Keratinocyte (primary cell): ENCODE results near the gene SHROOM3. TPM values are rescaled to one million over a fixed set of nuclear protein-coding genes. Genes with fewer than 3 reads are reported as not detected.

Source experiments
- DNase-seq: peaks from one replicate; pipeline ENCODE4 v3.0.0-alpha.2; 2011; ENCODE audit warnings: low read depth, missing footprints, low spot score
- FAIRE-seq: peaks from 2 replicates; lab custom pipeline; 2011; peaks lifted over from hg19 to GRCh38; lab: Jason Lieb, UNC
- H2AFZ ChIP-seq: 2 replicates; pipeline ENCODE4 v1.6.0; 2012; ENCODE audit warnings: low read length, control low read depth, inconsistent platforms; ENCODE audit not compliant: control insufficient read depth
- H3K27ac ChIP-seq: 2 replicates; pipeline ENCODE4 v1.5.1; 2011; ENCODE audit warnings: low read length; ENCODE audit not compliant: control insufficient read depth, insufficient read depth
- H3K27me3 ChIP-seq: 3 replicates; pipeline ENCODE4 v1.6.0; 2011; ENCODE audit warnings: low read length; ENCODE audit not compliant: control insufficient read depth, insufficient read depth; ENCODE audit errors: extremely low read depth
- H3K36me3 ChIP-seq, 2 experiments: 2 replicates in 1 of 2; 3 replicates in 1 of 2; pipeline ENCODE4 v1.5.1; 2011; ENCODE audit warnings: low read length in 2 of 2, mild to moderate bottlenecking in 1 of 2; ENCODE audit not compliant: control insufficient read depth in 2 of 2, insufficient read depth in 2 of 2; ENCODE audit errors: extremely low read depth in 1 of 2
- H3K4me1 ChIP-seq: 3 replicates; pipeline ENCODE4 v1.5.1; 2011; ENCODE audit warnings: low read length; ENCODE audit not compliant: control insufficient read depth, insufficient read depth; ENCODE audit errors: extremely low read depth
- H3K4me2 ChIP-seq: 3 replicates; pipeline ENCODE4 v1.6.0; 2011; ENCODE audit warnings: low read depth, low read length; ENCODE audit not compliant: control insufficient read depth, insufficient read depth; ENCODE audit errors: extremely low read depth
- H3K4me3 ChIP-seq, 3 experiments: fragments of 200-600 bp in 1 of 3; sonication (generic) in 1 of 3; 2 replicates in 2 of 3; 3 replicates in 1 of 3; pipeline ENCODE4 v1.5.1; 2011 to 2016; ENCODE audit warnings: low read length in 3 of 3, mild to moderate bottlenecking in 3 of 3, control low read depth in 2 of 3, inconsistent platforms in 1 of 3, low read depth in 1 of 3, mixed read lengths in 1 of 3, mixed run types in 1 of 3, moderate library complexity in 1 of 3; ENCODE audit not compliant: control insufficient read depth in 2 of 3, insufficient read depth in 2 of 3; ENCODE audit errors: extremely low read depth in 1 of 3
- H3K79me2 ChIP-seq: 2 replicates; pipeline ENCODE4 v1.6.0; 2012; ENCODE audit warnings: low read length; ENCODE audit not compliant: control insufficient read depth, insufficient read depth
- H3K9ac ChIP-seq: 3 replicates; pipeline ENCODE4 v1.6.0; 2011; ENCODE audit warnings: low read length; ENCODE audit not compliant: control insufficient read depth, insufficient read depth; ENCODE audit errors: extremely low read depth
- H3K9me1 ChIP-seq: 3 replicates; pipeline ENCODE4 v1.6.0; 2011; ENCODE audit warnings: low read length; ENCODE audit not compliant: control insufficient read depth, insufficient read depth; ENCODE audit errors: extremely low read depth
- H3K9me3 ChIP-seq: 2 replicates; pipeline ENCODE4 v1.5.1; 2012; ENCODE audit warnings: low read depth, low read length; ENCODE audit not compliant: control insufficient read depth
- H4K20me1 ChIP-seq: 3 replicates; pipeline ENCODE4 v1.6.0; 2011; ENCODE audit warnings: low read length; ENCODE audit not compliant: control insufficient read depth, insufficient read depth; ENCODE audit errors: extremely low read depth
- CTCF ChIP-seq, 3 experiments: IDR thresholded peaks in 1 of 3; conservative IDR thresholded peaks in 1 of 3; optimal IDR thresholded peaks in 1 of 3; 2 replicates in 2 of 3; 3 replicates in 1 of 3; pipeline versions ENCODE3 to v1.5.1; 2011; ENCODE audit warnings: low read length in 3 of 3, mild to moderate bottlenecking in 3 of 3, moderate library complexity in 2 of 3, control low read depth in 1 of 3, inconsistent platforms in 1 of 3; ENCODE audit not compliant: insufficient read depth in 2 of 3; ENCODE audit errors: extremely low read depth in 1 of 3
- EZH2 ChIP-seq: IDR thresholded peaks from one replicate; pipeline ENCODE4 v1.6.1; 2012; ENCODE audit warnings: inconsistent platforms, mild to moderate bottlenecking, low read length, moderate library complexity
- dilution Hi-C: fragments of 300-500 bp; cut with MboI; formaldehyde crosslinking; loops from one replicate; pipeline ENCODE4 v1.7.0; 2020; ENCODE audit warnings: low sequenced_read_pairs; ENCODE audit not compliant: extremely low pct_ligation_motif_present
- polyA plus RNA-seq, 5 experiments: library from polyadenylated mRNA; depleted of rRNA in 3 of 5; stranded (reverse) in 3 of 5; stranded (forward) in 1 of 5; unstranded in 1 of 5; fragments of >200 nt; gene quantifications; 1 replicate in 1 of 5; 2 replicates in 3 of 5; 3 replicates in 1 of 5; pipeline versions ENCODE4 v1.2.1 to v1.2.3, GENCODE V29; 2011 to 2012; ENCODE audit warnings: missing spikeins in 2 of 5, low read depth in 1 of 5, low replicate concordance in 1 of 5

The SHROOM3 gene
- polyA plus RNA-seq, 1 donor (not counting 4 experiments of a cell fraction or from before 2014, with no cell fraction given) = 4.9 TPM

DNA sequence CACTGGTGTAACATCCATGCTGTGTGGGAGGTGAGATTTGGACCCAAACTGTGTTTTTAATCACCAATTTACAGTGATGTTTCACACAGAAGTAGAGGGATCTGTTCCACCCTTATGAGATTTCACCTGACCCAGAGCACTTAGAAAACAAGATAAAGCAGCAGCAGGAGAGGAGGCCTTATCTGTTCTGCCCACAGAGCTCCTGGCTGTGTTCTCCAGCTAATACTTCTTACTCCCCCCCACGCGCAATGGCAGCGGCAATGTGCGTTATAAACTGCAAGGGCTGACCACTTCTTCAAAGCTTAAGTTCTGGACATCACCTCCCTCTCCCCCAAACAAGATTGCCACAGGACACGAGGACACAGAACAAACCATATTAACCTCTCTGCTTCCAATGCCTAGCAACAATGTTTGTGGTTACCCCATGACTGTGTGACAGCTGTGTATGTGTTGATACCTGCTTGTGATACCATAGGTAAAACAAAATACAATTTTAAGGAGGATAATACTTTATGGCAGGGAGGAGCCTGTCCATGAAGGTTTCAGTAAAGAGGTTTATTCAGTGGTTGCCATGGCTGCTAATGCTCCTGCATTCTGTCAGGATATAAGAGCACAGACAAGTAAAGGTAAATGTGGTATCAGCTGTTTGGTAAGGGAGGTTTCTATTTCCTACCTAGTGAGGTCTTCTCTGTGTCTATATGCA lies 252.9 kb downstream of the SHROOM3 start:
- dilution Hi-C loops = no loop called here
- no peak overlapping the region for H3K27ac ChIP-seq
- H3K4me2 ChIP-seq = no peak overlapping the region
- TF ChIP-seq CTCF (optimal IDR thresholded peaks at IDR 0.05 in 1 of 3, IDR thresholded peaks at IDR 0.05 in 1 of 3, conservative IDR thresholded peaks at IDR 0.05 in 1 of 3; ENCODE audit: extremely low read depth in 1 of 3, insufficient read depth in 2 of 3, low read length in 3 of 3) (no peak), EZH2 (no peak)
- H3K4me1 ChIP-seq = peaks cover 18% of the 10 kb centered on the region
- no peak overlapping the region for H3K4me3 ChIP-seq
- no peak overlapping the region for H3K9ac ChIP-seq
- FAIRE-seq = no peak
- H3K27me3 ChIP-seq = no peaks in the 10 kb centered on the region
- H3K9me1 ChIP-seq = peaks cover 2% of the 10 kb centered on the region
- no peak overlapping the region for H2AFZ ChIP-seq
- no peaks in the 10 kb centered on the region for H3K9me3 ChIP-seq
- H3K79me2 ChIP-seq = peaks cover 34% of the 10 kb centered on the region
- no peaks in the 10 kb centered on the region for H3K36me3 ChIP-seq
- DNase-seq = no peak
- H4K20me1 ChIP-seq = no peaks in the 10 kb centered on the region

DNA sequence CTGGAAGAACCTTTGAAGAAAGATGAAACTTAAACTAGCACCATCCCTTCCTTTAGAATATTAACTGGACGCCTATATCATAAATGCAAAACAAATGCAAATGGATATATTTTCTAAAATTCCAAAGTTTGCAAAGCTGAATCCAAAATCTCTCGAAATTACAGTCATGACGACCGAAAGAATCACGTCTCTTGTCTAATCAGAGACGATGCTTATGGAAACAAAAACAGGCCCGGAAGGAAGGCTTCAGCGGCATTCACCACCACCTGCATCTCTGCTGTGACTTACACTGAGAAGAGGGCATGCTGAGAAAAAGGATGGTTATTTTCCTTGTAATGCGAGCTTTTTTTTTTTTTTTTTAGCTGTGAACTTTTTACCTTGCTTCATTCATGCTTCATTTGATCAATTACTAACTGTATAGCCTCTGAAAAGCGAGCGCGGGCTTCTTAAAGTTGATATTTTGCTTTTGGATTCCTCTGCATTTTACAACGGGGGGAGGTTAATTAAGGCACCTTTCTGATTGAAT lies 253.7 kb downstream of the SHROOM3 start:
- Histone ChIP-seq H3K4me2 (peak overlapping the region; percentile 95), H3K9ac (peak overlapping the region; percentile 81), H4K20me1 (no peaks in the 10 kb centered on the region), H3K79me2 (peaks cover 38% of the 10 kb centered on the region), H3K27ac (peak overlapping the region; percentile 58), H3K4me3 (peak overlapping the region; percentile 73 to 94 (median 90)), H3K4me1 (peaks cover 18% of the 10 kb centered on the region), H2AFZ (peak overlapping the region; percentile 95), H3K27me3 (no peaks in the 10 kb centered on the region), H3K9me1 (peaks cover 2% of the 10 kb centered on the region), H3K36me3 (no peaks in the 10 kb centered on the region), H3K9me3 (no peaks in the 10 kb centered on the region)
- no peak for DNase-seq
- dilution Hi-C loops = no loop called here
- no peak for FAIRE-seq
- TF ChIP-seq CTCF (optimal IDR thresholded peaks at IDR 0.05 in 1 of 3, IDR thresholded peaks at IDR 0.05 in 1 of 3, conservative IDR thresholded peaks at IDR 0.05 in 1 of 3; ENCODE audit: extremely low read depth in 1 of 3, insufficient read depth in 2 of 3, low read length in 3 of 3) (no peak), EZH2 (no peak)
